Measurements from ENCODE around the gene LRFN4. TPM values are rescaled to one million over a fixed set of nuclear protein-coding genes. Genes with fewer than 3 reads are reported as not detected.

LRFN4 gene
- total RNA-seq, 1 donor from 2014 or later: 3.8 TPM

DNA sequence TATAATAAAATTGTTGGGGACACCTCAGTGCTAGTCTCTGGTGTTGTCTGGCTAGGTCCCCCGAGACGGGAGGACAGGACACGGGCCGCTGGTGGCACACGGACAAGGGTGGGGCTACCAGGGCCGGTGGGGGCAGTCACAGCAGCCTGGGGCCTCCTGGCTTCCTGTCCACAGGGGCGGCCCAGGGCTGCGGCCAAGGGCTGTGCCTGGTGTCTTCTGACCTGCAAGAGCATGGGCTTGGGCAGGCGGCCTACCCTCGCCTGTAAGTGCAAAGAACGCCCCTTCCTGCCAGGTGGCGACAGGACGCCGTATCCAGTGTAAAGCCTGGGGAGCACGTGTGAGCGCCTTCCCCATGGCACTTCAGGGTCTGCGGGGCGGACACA is 3.6 kb downstream of the LRFN4 start:
- Mint-ChIP-seq H3K27ac (no peak overlapping the region), H3K36me3 (ENCODE audit: low read depth) (no peaks in the 10 kb centered on the region), H3K4me3 (no peak overlapping the region), H3K27me3 (no peaks in the 10 kb centered on the region), H3K9me3 (no peaks in the 10 kb centered on the region), H3K4me1 (peaks cover 8% of the 10 kb centered on the region)
- POLR2A ChIA-PET: no interaction called here
- intact Hi-C loops (cut with micrococcal nuclease): no loop called here
- TF ChIP-seq, protein P1, sequence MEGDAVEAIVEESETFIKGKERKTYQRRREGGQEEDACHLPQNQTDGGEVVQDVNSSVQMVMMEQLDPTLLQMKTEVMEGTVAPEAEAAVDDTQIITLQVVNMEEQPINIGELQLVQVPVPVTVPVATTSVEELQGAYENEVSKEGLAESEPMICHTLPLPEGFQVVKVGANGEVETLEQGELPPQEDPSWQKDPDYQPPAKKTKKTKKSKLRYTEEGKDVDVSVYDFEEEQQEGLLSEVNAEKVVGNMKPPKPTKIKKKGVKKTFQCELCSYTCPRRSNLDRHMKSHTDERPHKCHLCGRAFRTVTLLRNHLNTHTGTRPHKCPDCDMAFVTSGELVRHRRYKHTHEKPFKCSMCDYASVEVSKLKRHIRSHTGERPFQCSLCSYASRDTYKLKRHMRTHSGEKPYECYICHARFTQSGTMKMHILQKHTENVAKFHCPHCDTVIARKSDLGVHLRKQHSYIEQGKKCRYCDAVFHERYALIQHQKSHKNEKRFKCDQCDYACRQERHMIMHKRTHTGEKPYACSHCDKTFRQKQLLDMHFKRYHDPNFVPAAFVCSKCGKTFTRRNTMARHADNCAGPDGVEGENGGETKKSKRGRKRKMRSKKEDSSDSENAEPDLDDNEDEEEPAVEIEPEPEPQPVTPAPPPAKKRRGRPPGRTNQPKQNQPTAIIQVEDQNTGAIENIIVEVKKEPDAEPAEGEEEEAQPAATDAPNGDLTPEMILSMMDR (IDR thresholded peaks at IDR 0.05): no peak
- no peak for DNase-seq
- ATAC-seq (ENCODE audit: low read depth): no peak
- CTCF ChIA-PET: no interaction called here

DNA sequence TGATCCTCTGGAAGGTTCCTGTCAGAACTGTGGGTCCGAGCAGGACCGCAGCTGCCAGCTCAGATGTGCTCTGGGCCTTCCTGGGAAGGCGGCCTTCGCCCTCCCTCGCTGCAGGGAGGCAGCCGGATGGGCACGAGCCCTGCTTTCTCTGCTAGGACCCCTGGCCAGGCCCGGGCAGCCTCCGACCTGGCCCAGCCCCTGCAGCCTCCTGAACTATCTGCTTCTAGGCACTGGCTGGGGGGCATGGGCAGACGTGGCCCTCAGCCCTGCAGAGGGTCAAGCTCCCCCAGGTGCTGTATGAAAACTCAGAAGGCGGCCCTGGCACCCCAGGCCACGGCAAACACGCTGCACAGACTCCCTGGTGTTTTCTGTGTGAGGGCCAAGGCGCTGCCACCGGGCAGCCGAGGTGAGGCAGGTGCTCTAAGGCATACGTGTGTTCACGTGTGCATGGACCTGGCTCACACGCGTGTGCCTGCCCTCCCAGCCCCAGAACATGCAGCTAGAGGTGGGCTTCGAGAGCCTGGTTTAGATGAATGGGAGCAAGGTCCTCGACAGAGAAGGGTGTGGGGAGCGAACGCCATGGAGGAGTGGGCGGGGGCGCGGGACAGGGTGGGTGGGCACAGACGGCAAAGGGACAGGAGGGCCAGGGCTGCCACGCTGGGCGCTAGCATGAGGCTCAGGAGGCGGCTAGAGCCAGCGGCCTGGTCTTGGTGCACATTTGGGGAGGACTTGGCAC is 4.3 kb downstream of the LRFN4 start:
- TF ChIP-seq, protein P1 (IDR thresholded peaks at IDR 0.05): no peak
- Mint-ChIP-seq H3K36me3 (ENCODE audit: low read depth) (no peaks in the 10 kb centered on the region), H3K4me1 (peaks cover 4% of the 10 kb centered on the region), H3K27ac (no peak overlapping the region), H3K4me3 (no peak overlapping the region), H3K27me3 (no peaks in the 10 kb centered on the region), H3K9me3 (no peaks in the 10 kb centered on the region)
- CTCF ChIA-PET: no interaction called here
- DNase-seq (no peak), ATAC-seq (ENCODE audit: low read depth) (no peak)
- POLR2A ChIA-PET: no interaction called here
- intact Hi-C loops (cut with micrococcal nuclease): no loop called here

DNA sequence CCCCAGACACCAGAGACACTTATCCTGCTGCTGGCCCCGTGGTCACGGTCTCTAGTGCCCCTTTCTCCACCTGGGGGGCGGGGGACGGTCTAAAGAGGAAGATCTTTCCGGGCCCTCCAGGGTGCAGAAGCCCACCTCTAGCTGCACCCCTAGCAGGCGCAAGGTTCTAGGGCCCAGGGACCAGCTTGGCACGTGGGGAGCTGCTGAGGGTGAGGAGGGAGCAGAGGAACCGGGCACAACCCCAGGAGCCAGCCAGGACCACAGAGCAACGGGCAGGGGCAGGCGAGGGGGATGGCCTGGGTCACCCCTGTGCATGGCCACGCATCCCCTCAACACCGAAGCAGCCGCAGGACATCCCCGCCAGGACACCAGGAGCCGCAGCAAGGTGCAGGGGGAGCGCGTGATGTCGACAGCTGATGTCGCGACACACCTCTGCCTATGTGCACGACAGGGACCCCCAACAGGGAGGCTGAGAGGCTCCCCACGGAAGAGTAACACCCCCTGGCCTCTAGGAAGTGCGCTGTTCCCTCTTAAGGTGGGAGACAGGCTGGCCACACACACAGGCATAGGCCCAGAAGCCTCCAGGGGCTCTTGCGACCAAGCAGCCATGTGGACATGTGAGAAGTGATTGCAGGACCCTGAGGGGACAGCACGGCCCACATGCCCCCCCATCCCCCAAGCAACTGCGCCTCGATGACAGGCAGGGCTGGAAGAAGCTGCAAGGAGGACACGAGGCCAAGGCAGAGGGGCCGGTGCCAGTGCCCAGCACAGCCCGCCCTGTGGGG is 5.1 kb downstream of the LRFN4 start:
- DNase-seq (no peak), ATAC-seq (ENCODE audit: low read depth) (no peak)
- no peaks in the 10 kb centered on the region for H3K27me3 Mint-ChIP-seq
- ChIA-PET POLR2A (no interaction called here), CTCF (no interaction called here)
- no peaks in the 10 kb centered on the region for H3K36me3 Mint-ChIP-seq (ENCODE audit: low read depth)
- H3K4me1 Mint-ChIP-seq: peaks cover 4% of the 10 kb centered on the region
- intact Hi-C loops (cut with micrococcal nuclease): no loop called here
- no peak overlapping the region for H3K4me3 Mint-ChIP-seq
- no peaks in the 10 kb centered on the region for H3K9me3 Mint-ChIP-seq
- TF ChIP-seq, protein P1 (IDR thresholded peaks at IDR 0.05): no peak
- H3K27ac Mint-ChIP-seq: no peak overlapping the region

DNA sequence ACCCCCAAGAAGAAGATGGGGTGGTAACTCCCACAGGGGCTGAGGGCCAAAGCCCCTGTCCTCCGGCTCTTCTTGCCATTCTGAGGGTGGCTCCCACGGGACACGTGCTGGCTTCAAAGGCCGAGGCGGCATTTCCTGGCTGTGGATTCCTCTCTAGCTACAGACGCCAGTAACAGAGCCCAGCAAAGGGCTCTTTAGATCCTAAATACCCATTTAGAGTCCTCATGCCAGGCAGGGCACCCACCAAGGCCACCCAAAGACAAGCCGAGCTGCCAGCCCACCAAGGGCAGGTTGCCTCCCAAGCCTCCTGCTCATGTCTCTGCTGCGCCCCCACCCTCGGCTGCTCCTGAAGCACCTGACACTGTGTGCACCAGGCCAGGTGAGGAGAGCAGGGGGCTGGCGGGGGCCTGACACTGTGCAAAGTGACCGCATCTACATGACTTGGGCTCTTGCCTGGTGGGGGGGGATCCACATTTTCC is 5.7 kb downstream of the LRFN4 start:
- TF ChIP-seq, protein P1 (IDR thresholded peaks at IDR 0.05): no peak
- no peaks in the 10 kb centered on the region for H3K9me3 Mint-ChIP-seq
- H3K36me3 Mint-ChIP-seq (ENCODE audit: low read depth): no peaks in the 10 kb centered on the region
- no peak for ATAC-seq (ENCODE audit: low read depth)
- H3K27me3 Mint-ChIP-seq: no peaks in the 10 kb centered on the region
- ChIA-PET CTCF (no interaction called here), POLR2A (no interaction called here)
- H3K4me1 Mint-ChIP-seq: peaks cover 4% of the 10 kb centered on the region
- intact Hi-C loops (cut with micrococcal nuclease): no loop called here
- no peak overlapping the region for H3K4me3 Mint-ChIP-seq
- H3K27ac Mint-ChIP-seq: no peak overlapping the region
- no peak for DNase-seq

DNA sequence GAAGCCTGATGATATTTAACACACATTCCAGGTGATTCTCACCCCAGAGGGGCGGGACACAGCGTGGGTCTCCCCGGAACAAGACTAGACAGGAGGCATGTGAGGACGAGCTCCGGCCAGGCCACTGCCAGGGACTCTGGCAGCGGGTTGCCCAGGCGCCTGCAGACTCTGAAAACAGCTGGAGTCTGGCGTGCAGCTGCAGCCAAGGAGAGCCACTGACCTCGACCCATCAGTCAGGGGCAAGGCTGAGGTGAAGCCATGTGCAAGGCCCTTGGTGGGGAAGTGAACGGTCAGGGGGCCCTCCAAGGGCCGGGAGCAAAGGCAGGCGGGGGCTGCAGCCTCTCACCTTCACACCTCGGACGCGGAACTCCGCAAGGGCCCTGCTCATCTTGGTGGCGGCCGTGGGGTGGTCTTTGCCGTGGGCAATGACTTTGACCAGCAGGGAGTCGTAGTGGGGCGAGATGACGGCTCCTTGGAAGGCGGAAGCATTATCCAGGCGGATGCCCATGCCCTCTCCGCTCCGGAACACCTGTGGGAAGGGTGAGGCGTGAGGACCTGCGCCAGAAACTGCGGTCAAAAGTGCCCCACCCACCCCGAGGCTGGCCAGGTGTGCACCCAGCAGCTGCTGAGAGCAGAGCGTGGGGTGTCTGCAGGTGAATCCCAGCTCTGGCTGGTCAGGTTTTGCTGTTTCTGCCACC is 6.7 kb downstream of the LRFN4 start:
- TF ChIP-seq, protein P1 (IDR thresholded peaks at IDR 0.05): no peak
- H3K36me3 Mint-ChIP-seq (ENCODE audit: low read depth): no peaks in the 10 kb centered on the region
- ATAC-seq (ENCODE audit: low read depth) (no peak), DNase-seq (no peak)
- intact Hi-C loops (cut with micrococcal nuclease): no loop called here
- no peaks in the 10 kb centered on the region for H3K27me3 Mint-ChIP-seq
- no peaks in the 10 kb centered on the region for H3K9me3 Mint-ChIP-seq
- H3K4me1 Mint-ChIP-seq: peaks cover 10% of the 10 kb centered on the region
- no peak overlapping the region for H3K27ac Mint-ChIP-seq
- POLR2A ChIA-PET: no interaction called here
- no peak overlapping the region for H3K4me3 Mint-ChIP-seq
- CTCF ChIA-PET: no interaction called here

Data from activated B cell treated with CpG ODN at 0.5 μM for 24 hours (primary cell).